Liver (tissue), 9 donors: ENCODE measurements around the gene CLCN1. TPM values are rescaled to one million over a fixed set of nuclear protein-coding genes. Genes with fewer than 3 reads are reported as not detected.

ENCODE experiments used
- DNase-seq: peaks from one replicate; pipeline ENCODE4 v3.0.0-alpha.2; 2017; ENCODE audit warnings: low spot score
- H3K27ac ChIP-seq, 2 donors: one replicate each; pipeline ENCODE4 v1.7.0; 2013; ENCODE audit warnings: inconsistent platforms in 2 of 2, low read length in 2 of 2, control low read depth in 1 of 2, low read depth in 1 of 2, mild to moderate bottlenecking in 1 of 2
- H3K27me3 ChIP-seq, 4 donors: one replicate each; pipeline versions ENCODE4 v1.6.1 to v1.7.0; 2013; ENCODE audit warnings: low read length in 3 of 4, inconsistent platforms in 1 of 4, mild to moderate bottlenecking in 1 of 4, moderate library complexity in 1 of 4; ENCODE audit not compliant: control insufficient read depth in 4 of 4, insufficient read depth in 4 of 4
- H3K36me3 ChIP-seq, 4 donors: one replicate each; pipeline versions ENCODE4 v1.6.1 to v1.7.0; 2013; ENCODE audit warnings: low read length in 3 of 4, mild to moderate bottlenecking in 3 of 4, low read depth in 1 of 4, moderate library complexity in 1 of 4; ENCODE audit not compliant: control insufficient read depth in 4 of 4, insufficient read depth in 3 of 4
- H3K4me1 ChIP-seq, 4 donors: one replicate each; pipeline versions ENCODE4 v1.6.1 to v1.7.0; 2013; ENCODE audit warnings: low read length in 3 of 4, mild to moderate bottlenecking in 3 of 4, moderate library complexity in 1 of 4; ENCODE audit not compliant: control insufficient read depth in 4 of 4, insufficient read depth in 4 of 4
- H3K4me3 ChIP-seq, 3 donors: one replicate each; pipeline versions ENCODE4 v1.6.1 to v1.7.0; 2013; ENCODE audit warnings: low read length in 3 of 3, control low read depth in 1 of 3, low read depth in 1 of 3, mild to moderate bottlenecking in 1 of 3
- H3K9ac ChIP-seq, 2 donors: one replicate each; pipeline ENCODE4 v1.7.0; 2013; ENCODE audit warnings: low read length in 2 of 2, mild to moderate bottlenecking in 2 of 2, moderate library complexity in 2 of 2, control low read depth in 1 of 2, low read depth in 1 of 2
- H3K9me3 ChIP-seq, 4 donors: one replicate each; pipeline versions ENCODE4 v1.6.1 to v1.7.0; 2013; ENCODE audit warnings: low read length in 3 of 4; ENCODE audit not compliant: control insufficient read depth in 4 of 4
- ATF3 ChIP-seq: IDR thresholded peaks from 2 replicates; pipeline ENCODE4 v1.6.1; 2016; ENCODE audit warnings: antibody characterized with exemption
- CTCF ChIP-seq: fragments of 150-350 bp; IDR thresholded peaks from 2 replicates; pipeline ENCODE4 v1.5.1; 2017; ENCODE audit warnings: improper control_type of control experiment, low read depth, low read length; ENCODE audit not compliant: missing input control
- EGR1 ChIP-seq, 2 donors: IDR thresholded peaks; 2 replicates each; pipeline ENCODE4 v1.6.1; 2016 to 2018; ENCODE audit warnings: antibody characterized with exemption in 2 of 2, low read depth in 2 of 2
- FOXA1 ChIP-seq: IDR thresholded peaks from 2 replicates; pipeline ENCODE4 v1.6.1; 2016; ENCODE audit warnings: antibody characterized with exemption
- FOXA2 ChIP-seq: IDR thresholded peaks from 2 replicates; pipeline ENCODE4 v1.6.1; 2016; ENCODE audit warnings: antibody characterized with exemption
- GABPA ChIP-seq, 2 donors: IDR thresholded peaks in 1 of 2; conservative IDR thresholded peaks in 1 of 2; 2 replicates each; pipeline ENCODE4 v1.6.1; 2016; ENCODE audit warnings: antibody characterized with exemption in 2 of 2, mild to moderate bottlenecking in 1 of 2, moderate library complexity in 1 of 2
- HNF4A ChIP-seq, 2 donors: conservative IDR thresholded peaks; 2 replicates each; pipeline ENCODE4 v1.6.1; 2016; ENCODE audit warnings: antibody characterized with exemption in 2 of 2, mild to moderate bottlenecking in 2 of 2
- HNF4G ChIP-seq: IDR thresholded peaks from 2 replicates; pipeline ENCODE4 v1.6.1; 2016; ENCODE audit warnings: antibody characterized with exemption
- JUND ChIP-seq, 2 donors: IDR thresholded peaks; 2 replicates each; pipeline ENCODE4 v1.6.1; 2016; ENCODE audit warnings: antibody characterized with exemption in 2 of 2
- MAX ChIP-seq: IDR thresholded peaks from 2 replicates; pipeline ENCODE4 v1.6.1; 2016; ENCODE audit warnings: antibody characterized with exemption
- NR2F2 ChIP-seq: IDR thresholded peaks from 2 replicates; pipeline ENCODE4 v1.6.1; 2016; ENCODE audit warnings: antibody characterized with exemption
- RAD21 ChIP-seq, 2 donors: IDR thresholded peaks; 2 replicates each; pipeline ENCODE4 v1.6.1; 2016; ENCODE audit warnings: antibody characterized with exemption in 2 of 2, mild to moderate bottlenecking in 2 of 2
- REST ChIP-seq: IDR thresholded peaks from 2 replicates; pipeline ENCODE4 v1.6.1; 2016; ENCODE audit warnings: antibody characterized with exemption, mild to moderate bottlenecking
- RXRA ChIP-seq, 2 donors: IDR thresholded peaks; 2 replicates each; pipeline ENCODE4 v1.6.1; 2017 to 2018; ENCODE audit warnings: antibody characterized with exemption in 2 of 2, mild to moderate bottlenecking in 1 of 2
- SP1 ChIP-seq: IDR thresholded peaks from 2 replicates; pipeline ENCODE4 v1.6.1; 2018; ENCODE audit warnings: antibody characterized with exemption, mild to moderate bottlenecking
- TAF1 ChIP-seq: conservative IDR thresholded peaks from 2 replicates; pipeline ENCODE4 v1.6.1; 2016; ENCODE audit warnings: antibody characterized with exemption, mild to moderate bottlenecking
- YY1 ChIP-seq: IDR thresholded peaks from 2 replicates; pipeline ENCODE4 v1.6.1; 2016; ENCODE audit warnings: antibody characterized with exemption, mild to moderate bottlenecking
- ZBTB33 ChIP-seq: IDR thresholded peaks from 2 replicates; pipeline ENCODE4 v1.6.1; 2016; ENCODE audit warnings: antibody characterized with exemption
- WGBS: extraction: QIAGEN DNeasy Blood & Tissue Kit; methylation state at CpG from one replicate; pipeline ENCODE4 v1.1.7; 2013; 5-methylcytosine and 5-hydroxymethylcytosine counted together
- polyA plus RNA-seq, 2 donors: library from polyadenylated mRNA; stranded (reverse) in 1 of 2; unstranded in 1 of 2; fragments of 200-250 nt in 1 of 2; fragments of >200 nt in 1 of 2; fragmentation: Nextera tagmentation in 1 of 2; extraction: Ambion mirVana in 1 of 2; gene quantifications; one replicate each; pipeline versions ENCODE4 v1.2.1 to v1.2.3, GENCODE V29; 2013 to 2015
- total RNA-seq, 2 donors: library from RNA; depleted of rRNA; stranded (reverse); fragments of >200 nt; gene quantifications; one replicate each; pipeline ENCODE4 v1.2.3, GENCODE V29; 2014
- donor health status: healthy.
- donor health status: healthy.
- donor health status: healthy.
- donor health status: healthy.
- donor health status: healthy.

Gene CLCN1
- total and polyA plus RNA-seq, 4 donors = 0.01 to 0.08 TPM; not detected in 2

GRCh38 chr7:143287339-143287934 lies 28.5 kb upstream of the CLCN1 start:
- Histone ChIP-seq H3K9me3 (no peaks in the 10 kb centered on the region), H3K4me1 (peaks cover 6 to 46% (median 26%) of the 10 kb centered on the region in 4 donors), H3K27me3 (no peaks in the 10 kb centered on the region), H3K27ac (peak overlapping the region in 1 of 2 donors; percentile 43), H3K36me3 (peaks cover 2 to 6% (median 4%) of the 10 kb centered on the region in 4 donors), H3K9ac (no peak overlapping the region), H3K4me3 (peak overlapping the region in 2 of 3 donors; percentile 2 to 10)
- WGBS = 85% methylated on average over 17 of the region's 17 CpGs
- DNase-seq = no peak
- TF ChIP-seq JUND (IDR thresholded peaks at IDR 0.05) = no peak
- no peak for TF ChIP-seq HNF4G
- no peak for TF ChIP-seq RXRA (IDR thresholded peaks at IDR 0.05)
- TF ChIP-seq NR2F2 = no peak
- TF ChIP-seq EGR1 (IDR thresholded peaks at IDR 0.05; ENCODE audit: low read depth in 2 of 2) = no peak
- TF ChIP-seq SP1 = no peak
- no peak for TF ChIP-seq FOXA2
- no peak for TF ChIP-seq ZBTB33
- no peak for TF ChIP-seq YY1
- no peak for TF ChIP-seq CTCF
- TF ChIP-seq GABPA (IDR thresholded peaks at IDR 0.05 in 1 of 2, conservative IDR thresholded peaks at IDR 0.05 in 1 of 2) = no peak
- TF ChIP-seq FOXA1 = no peak
- TF ChIP-seq ATF3 = no peak
- no peak for TF ChIP-seq MAX

- H3K36me3 ChIP-seq = peaks cover 3 to 12% (median 6%) of the 10 kb centered on the region in 4 donors
- peaks cover 6 to 46% (median 26%) of the 10 kb centered on the region in 4 donors for H3K4me1 ChIP-seq
- H3K27ac ChIP-seq = peak within 1 kb of the TSS; percentile 80 to 85
- whole genome bisulfite sequencing = 3% methylated on average over 84 of the region's 84 CpGs
- no peaks in the 10 kb centered on the region for H3K27me3 ChIP-seq
- no peaks in the 10 kb centered on the region for H3K9me3 ChIP-seq
- H3K4me3 ChIP-seq = peak within 1 kb of the TSS; percentile 86 to 91 (median 90)
- peak; percentile 97 for DNase-seq
- peak within 1 kb of the TSS; percentile 79 to 90 for H3K9ac ChIP-seq
- TF ChIP-seq RXRA (IDR thresholded peaks at IDR 0.05) (peak in 1 of 2 donors; percentile 57), SP1 (peak; percentile 82), HNF4G (no peak), REST (no peak), FOXA1 (peak; percentile 10), ZBTB33 (peak; percentile 76), FOXA2 (no peak), ATF3 (no peak), RAD21 (IDR thresholded peaks at IDR 0.05) (peak in 1 of 2 donors; percentile 16), MAX (peak; percentile 84), YY1 (peak; percentile 88), NR2F2 (no peak), JUND (IDR thresholded peaks at IDR 0.05) (no peak), HNF4A (conservative IDR thresholded peaks at IDR 0.05) (peak in 1 of 2 donors; percentile 36), EGR1 (IDR thresholded peaks at IDR 0.05; ENCODE audit: low read depth in 2 of 2) (peak in 1 of 2 donors; percentile 70), TAF1 (no peak)
These were observed 27.7 kb upstream of the CLCN1 start, which contains the start of gene CASP2 for GRCh38 chr7:143287935-143288826. Gene CASP2, plus strand, starts transcription at chr7:143288351. Its CDS starts 105 bp downstream, at chr7:143288456.
